OCI-LY7 (cell line): Measurements from ENCODE around the gene ARF5. TPM values are rescaled to one million over a fixed set of nuclear protein-coding genes. Genes with fewer than 3 reads are reported as not detected.

Experiments
- total RNA-seq, 2 experiments: library from RNA; depleted of rRNA in 1 of 2; stranded (reverse); fragments of >200 nt in 1 of 2; shearing (Covaris generic) in 1 of 2; gene quantifications; 2 replicates each; pipeline ENCODE4 v1.2.3, GENCODE V29; 2014 to 2022

Gene ARF5
- total RNA-seq, 2 experiments from 2014 or later: 151 to 162 TPM

Other genes starting within 250 kb of the ARF5 start
- gene ZNF800, start 195.7 kb upstream of the ARF5 start, total RNA-seq (2014; rRNA removed; shearing (Covaris generic)): 23.8 and 23.9 TPM in 2 replicates
- 42.2 and 44.0 TPM in 2 replicates for gene ZNF800, start 195.7 kb upstream of the ARF5 start, total RNA-seq (2022)
- gene GCC1, start 2.8 kb upstream of the ARF5 start, total RNA-seq (2014; rRNA removed; shearing (Covaris generic)): 13.3 and 15.1 TPM in 2 replicates
- 17.0 and 18.3 TPM in 2 replicates for gene GCC1, start 2.8 kb upstream of the ARF5 start, total RNA-seq (2022)
- gene FSCN3, start 5.3 kb downstream of the ARF5 start, total RNA-seq (2014; rRNA removed; shearing (Covaris generic)): 0.32 and 3.0 TPM in 2 replicates
- 0.98 and 1.5 TPM in 2 replicates for gene FSCN3, start 5.3 kb downstream of the ARF5 start, total RNA-seq (2022)
- not detected in 2 replicates for gene PAX4, start 29.7 kb downstream of the ARF5 start, total RNA-seq (2014; rRNA removed; shearing (Covaris generic))
- not detected in 2 replicates for gene PAX4, start 29.7 kb downstream of the ARF5 start, total RNA-seq (2022)
- gene SND1, start 63.8 kb downstream of the ARF5 start, total RNA-seq (2014; rRNA removed; shearing (Covaris generic)): 111 and 112 TPM in 2 replicates
- 221 and 225 TPM in 2 replicates for gene SND1, start 63.8 kb downstream of the ARF5 start, total RNA-seq (2022)